A549 (cell line): Measurements from ENCODE around the gene DGLUCY.

Experiments
- CEBPB ChIP-seq, 2 experiments: fragments of >200 bp in 1 of 2; sonication (Bioruptor Twin) in 1 of 2; formaldehyde crosslinking in 1 of 2; IDR thresholded peaks; 2 replicates each; pipeline ENCODE4 v1.6.1; 2012 to 2016
- EP300 ChIP-seq, 2 experiments: fragments of >200 bp; sonication (Bioruptor Twin); formaldehyde crosslinking; IDR thresholded peaks; 2 replicates in 1 of 2; 3 replicates in 1 of 2; pipeline ENCODE4 v1.6.1; 2016 to 2017
- FOSB ChIP-seq: fragments of 250-450 bp; sonication (Bioruptor Pico); IDR thresholded peaks from 2 replicates; pipeline ENCODE4 v1.5.0; 2020; ENCODE audit warnings: mild to moderate bottlenecking, moderate library complexity
- MAZ ChIP-seq: fragments of 150-350 bp; IDR thresholded peaks from 2 replicates; pipeline ENCODE4 v1.6.1; 2014; ENCODE audit warnings: antibody characterized with exemption, low read depth, low read length, borderline replicate concordance
- POLR2A ChIP-seq: IDR thresholded peaks from 2 replicates; pipeline ENCODE4 v1.6.1; 2012; ENCODE audit warnings: mild to moderate bottlenecking, low read length
- RFX5 ChIP-seq: fragments of 450-650 bp; IDR thresholded peaks from 2 replicates; pipeline ENCODE4 v1.7.1; 2014; ENCODE audit warnings: antibody characterized with exemption, mild to moderate bottlenecking, moderate library complexity
- SMC3 ChIP-seq: fragments of >200 bp; sonication (Bioruptor Twin); formaldehyde crosslinking; IDR thresholded peaks from 3 replicates; pipeline ENCODE4 v1.6.1; 2018; ENCODE audit warnings: inconsistent platforms
- TF ChIP-seq, protein P1 (sequence below): fragments of >200 bp; sonication (Bioruptor Twin); formaldehyde crosslinking; IDR thresholded peaks from 3 replicates; pipeline ENCODE4 v1.5.1; 2016
- TF ChIP-seq, protein P2 (sequence below): IDR thresholded peaks from 2 replicates; pipeline ENCODE4 v1.6.1; 2012

DNA sequence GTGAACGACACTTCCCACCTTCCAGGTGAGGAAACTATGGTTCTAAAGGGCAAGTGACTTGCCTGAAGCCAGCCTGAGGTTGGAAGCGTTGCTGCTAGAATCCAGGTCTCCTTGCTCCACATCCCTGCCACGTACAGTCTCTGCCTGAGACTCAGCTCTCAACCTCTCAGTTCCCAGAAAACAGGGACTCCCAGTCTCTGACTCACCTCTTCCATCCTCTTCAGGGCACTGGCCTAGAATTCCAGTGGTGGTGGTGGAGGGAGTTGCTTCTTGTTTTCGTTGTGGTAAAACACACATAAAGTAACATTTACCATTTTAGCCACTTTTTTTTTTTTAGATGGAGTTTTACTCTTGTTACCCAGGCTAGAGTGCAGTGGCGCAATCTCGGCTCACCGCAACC is 123.3 kb downstream of the DGLUCY start:
- TF ChIP-seq, protein P1, sequence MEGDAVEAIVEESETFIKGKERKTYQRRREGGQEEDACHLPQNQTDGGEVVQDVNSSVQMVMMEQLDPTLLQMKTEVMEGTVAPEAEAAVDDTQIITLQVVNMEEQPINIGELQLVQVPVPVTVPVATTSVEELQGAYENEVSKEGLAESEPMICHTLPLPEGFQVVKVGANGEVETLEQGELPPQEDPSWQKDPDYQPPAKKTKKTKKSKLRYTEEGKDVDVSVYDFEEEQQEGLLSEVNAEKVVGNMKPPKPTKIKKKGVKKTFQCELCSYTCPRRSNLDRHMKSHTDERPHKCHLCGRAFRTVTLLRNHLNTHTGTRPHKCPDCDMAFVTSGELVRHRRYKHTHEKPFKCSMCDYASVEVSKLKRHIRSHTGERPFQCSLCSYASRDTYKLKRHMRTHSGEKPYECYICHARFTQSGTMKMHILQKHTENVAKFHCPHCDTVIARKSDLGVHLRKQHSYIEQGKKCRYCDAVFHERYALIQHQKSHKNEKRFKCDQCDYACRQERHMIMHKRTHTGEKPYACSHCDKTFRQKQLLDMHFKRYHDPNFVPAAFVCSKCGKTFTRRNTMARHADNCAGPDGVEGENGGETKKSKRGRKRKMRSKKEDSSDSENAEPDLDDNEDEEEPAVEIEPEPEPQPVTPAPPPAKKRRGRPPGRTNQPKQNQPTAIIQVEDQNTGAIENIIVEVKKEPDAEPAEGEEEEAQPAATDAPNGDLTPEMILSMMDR, result no peak
- TF ChIP-seq MAZ (no peak), EP300 (IDR thresholded peaks at IDR 0.05) (no peak), FOSB (CRISPR knock-in tag) (no peak), CEBPB (IDR thresholded peaks at IDR 0.05) (no peak), POLR2A (no peak), SMC3 (no peak), RFX5 (no peak)
- TF ChIP-seq, protein P2, sequence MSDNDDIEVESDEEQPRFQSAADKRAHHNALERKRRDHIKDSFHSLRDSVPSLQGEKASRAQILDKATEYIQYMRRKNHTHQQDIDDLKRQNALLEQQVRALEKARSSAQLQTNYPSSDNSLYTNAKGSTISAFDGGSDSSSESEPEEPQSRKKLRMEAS, result no peak
